Upper lobe of left lung (tissue), 6 donors: Measurements from ENCODE around the gene CYRIA. TPM values are rescaled to one million over a fixed set of nuclear protein-coding genes. Genes with fewer than 3 reads are reported as not detected.

Experiments
- ATAC-seq, 2 donors: fragments of 200-7000 bp; cut with Tn5 transposase; one replicate each; pipeline ENCODE4 v1.9.1; 2022; ENCODE audit warnings: mild to moderate bottlenecking in 2 of 2, moderate library complexity in 2 of 2; ENCODE audit not compliant: low FRiP score in 2 of 2
- DNase-seq, 2 donors: peaks; one replicate each; pipeline ENCODE4 v3.0.0-alpha.2; 2019 to 2020
- H3K27ac ChIP-seq, 4 donors: fragments of 200-600 bp; sonication (generic); one replicate each; pipeline ENCODE4 v1.5.1; 2016 to 2019
- H3K27me3 ChIP-seq, 4 donors: fragments of 200-600 bp; sonication (generic); one replicate each; pipeline ENCODE4 v1.5.1; 2017 to 2019
- H3K36me3 ChIP-seq, 4 donors: fragments of 200-600 bp; sonication (generic); one replicate each; pipeline ENCODE4 v1.5.1; 2016 to 2019
- H3K4me1 ChIP-seq, 4 donors: fragments of 200-600 bp; sonication (generic); one replicate each; pipeline ENCODE4 v1.5.1; 2018 to 2019
- H3K4me3 ChIP-seq, 4 donors: fragments of 200-600 bp; sonication (generic); one replicate each; pipeline ENCODE4 v1.5.1; 2017 to 2019; ENCODE audit warnings: mild to moderate bottlenecking in 2 of 4, moderate library complexity in 1 of 4
- H3K9me3 ChIP-seq, 4 donors: fragments of 200-600 bp; sonication (generic); one replicate each; pipeline ENCODE4 v1.5.1; 2018 to 2019
- CTCF ChIP-seq, 6 experiments: fragments of 450-650 bp in 4 of 6; fragments of 200-600 bp in 2 of 6; sonication (generic) in 2 of 6; IDR thresholded peaks; one replicate each; pipeline ENCODE4 v1.5.1; 2016 to 2019; ENCODE audit warnings: antibody characterized with exemption in 6 of 6
- EP300 ChIP-seq, 4 donors: sonication (generic); formaldehyde crosslinking; IDR thresholded peaks; one replicate each; pipeline ENCODE4 v1.5.1; 2017; ENCODE audit warnings: antibody characterized with exemption in 4 of 4, control low read depth in 2 of 4
- POLR2A ChIP-seq, 4 donors: fragments of 450-650 bp; IDR thresholded peaks; one replicate each; pipeline ENCODE4 v1.5.1; 2016 to 2017; ENCODE audit warnings: antibody characterized with exemption in 4 of 4, mild to moderate bottlenecking in 2 of 4
- POLR2AphosphoS5 ChIP-seq, 2 donors: sonication (generic); formaldehyde crosslinking; IDR thresholded peaks; one replicate each; pipeline ENCODE4 v1.5.1; 2017; ENCODE audit warnings: antibody characterized with exemption in 2 of 2
- WGBS, 2 donors: methylation state at CpG; one replicate each; pipeline ENCODE4 v1.1.5; 2017 to 2018; 5-methylcytosine and 5-hydroxymethylcytosine counted together
- total RNA-seq, 6 donors: library from RNA; depleted of rRNA in 4 of 6; stranded (reverse); fragments of >200 nt in 4 of 6; gene quantifications; one replicate each; pipeline versions ENCODE4 v1.1.0 to v1.2.1, GENCODE V29; 2016 to 2021
- donor health status: DM: no; HTN: no; CAD: no; lungs with moderate emphysema.
- donor health status: DM: no; HTN: yes; CAD: no; lungs with severe emphysema.

The CYRIA gene
- total RNA-seq, 6 donors from 2014 or later: 14.9 to 23.5 (median 20.5) TPM

DNA sequence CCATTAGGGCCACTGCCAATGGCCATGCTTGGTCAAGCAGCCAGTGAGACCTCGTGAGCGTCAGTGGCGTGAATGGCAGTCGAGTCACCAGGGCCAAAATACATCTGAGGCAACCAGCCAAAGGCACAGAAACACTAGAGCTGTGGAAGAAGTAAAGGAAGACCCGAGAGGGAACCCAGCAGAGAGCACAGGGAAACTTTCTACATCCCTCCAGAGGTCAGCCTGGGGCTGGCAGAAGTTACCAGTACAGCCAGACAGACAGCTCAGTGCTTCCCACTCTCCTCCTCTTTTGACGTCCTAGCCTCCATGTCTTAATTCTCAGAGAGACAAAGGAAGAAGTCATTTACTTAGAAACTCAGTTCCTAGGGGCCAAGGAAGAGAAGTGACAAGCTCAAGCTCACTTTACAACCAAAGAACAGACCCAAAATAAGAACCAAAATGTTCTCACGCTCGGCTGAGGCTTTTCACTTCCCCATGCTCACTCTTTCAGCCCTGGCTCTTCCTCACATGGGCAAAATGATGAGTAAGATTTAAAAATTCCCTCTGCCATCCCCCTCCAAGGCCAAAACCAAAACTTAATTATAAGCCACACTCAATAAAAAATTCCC lies 8.7 kb downstream of the CYRIA start:
- DNase-seq (peak in 1 of 2 donors; percentile 49), ATAC-seq (peak; percentile 71 to 79)
- 54 to 64% methylated on average over 8 of the region's 8 CpGs for WGBS, 2 donors
- peaks cover 70 to 87% (median 77%) of the 10 kb centered on the region in 4 donors for H3K4me1 ChIP-seq
- H3K36me3 ChIP-seq: peaks cover 0 to 6% (median 0%) of the 10 kb centered on the region in 4 donors
- H3K4me3 ChIP-seq: no peak overlapping the region
- peak overlapping the region; percentile 69 to 83 (median 73) for H3K27ac ChIP-seq
- H3K9me3 ChIP-seq: no peaks in the 10 kb centered on the region
- no peaks in the 10 kb centered on the region for H3K27me3 ChIP-seq
- peak in 1 of 4 donors; percentile 27 for TF ChIP-seq EP300 (IDR thresholded peaks at IDR 0.05)
- TF ChIP-seq CTCF (IDR thresholded peaks at IDR 0.05): no peak
- peak in 1 of 2 donors; percentile 5 for TF ChIP-seq POLR2AphosphoS5 (IDR thresholded peaks at IDR 0.05)
- peak in 1 of 4 donors; percentile 41 for TF ChIP-seq POLR2A (IDR thresholded peaks at IDR 0.05)

DNA sequence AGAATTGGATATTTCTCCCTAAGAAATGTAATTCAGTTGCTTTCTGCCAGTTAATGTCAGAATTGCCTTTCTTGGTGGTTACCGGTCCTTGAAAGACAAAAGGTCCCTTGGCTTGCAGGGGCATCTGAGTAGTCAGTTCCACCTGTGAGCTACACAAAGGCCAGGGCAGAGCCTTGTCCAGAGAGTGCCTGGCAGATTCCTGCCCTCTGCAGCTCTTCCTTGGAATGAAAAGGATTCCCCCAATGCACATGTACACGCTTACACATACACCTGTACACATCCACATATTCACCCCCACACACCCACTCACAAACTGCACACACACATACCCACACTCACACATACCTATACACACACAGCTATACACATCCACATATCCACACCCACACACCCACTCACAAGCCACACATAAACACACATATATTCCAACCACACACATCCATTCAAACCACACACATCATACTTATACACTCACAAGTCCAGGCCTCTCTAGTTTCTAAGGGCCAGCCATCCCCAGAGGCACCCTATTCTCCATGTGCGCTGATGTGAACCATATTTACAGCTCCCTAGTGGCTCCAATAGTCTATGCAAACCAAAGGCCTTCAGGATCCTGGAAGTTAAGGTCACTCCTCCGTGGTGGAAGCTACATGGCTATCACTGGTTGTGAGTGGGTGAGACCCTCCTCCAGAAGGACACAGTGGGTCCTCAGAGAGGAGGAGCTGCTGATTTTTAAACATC lies 9.6 kb downstream of the CYRIA start:
- WGBS, 2 donors: 94 to 98% methylated on average over 4 of the region's 4 CpGs
- peak overlapping the region; percentile 69 to 83 (median 73) for H3K27ac ChIP-seq

DNA sequence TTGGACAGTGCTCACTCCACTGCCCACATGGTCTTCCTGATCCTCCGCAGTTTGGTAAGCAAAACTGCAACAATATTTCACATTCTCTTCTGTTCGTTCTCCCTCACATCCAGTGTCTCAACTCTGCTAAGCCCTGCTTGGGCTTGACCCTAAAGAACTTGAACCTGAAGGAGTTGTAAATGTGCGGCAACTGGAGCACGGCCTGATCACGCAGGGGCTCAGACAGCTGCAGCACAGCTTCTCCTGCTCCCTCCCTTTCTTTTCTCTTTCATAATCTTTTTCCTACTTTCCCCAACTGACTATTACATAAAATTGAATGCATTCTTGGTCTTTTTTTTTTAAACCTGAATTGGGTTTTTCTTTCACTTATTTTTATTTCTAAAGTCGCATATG lies 10.2 kb downstream of the CYRIA start:
- H3K4me3 ChIP-seq: no peak overlapping the region
- H3K27me3 ChIP-seq: no peaks in the 10 kb centered on the region
- 78 to 80% methylated on average over 6 of the region's 6 CpGs for WGBS, 2 donors
- H3K36me3 ChIP-seq: peaks cover 0 to 6% (median 0%) of the 10 kb centered on the region in 4 donors
- peaks cover 78 to 88% (median 78%) of the 10 kb centered on the region in 4 donors for H3K4me1 ChIP-seq
- no peaks in the 10 kb centered on the region for H3K9me3 ChIP-seq
- TF ChIP-seq POLR2A (IDR thresholded peaks at IDR 0.05) (no peak), EP300 (IDR thresholded peaks at IDR 0.05) (no peak), POLR2AphosphoS5 (IDR thresholded peaks at IDR 0.05) (no peak), CTCF (IDR thresholded peaks at IDR 0.05) (no peak)
- no peak for ATAC-seq
- peak overlapping the region; percentile 36 to 83 (median 64) for H3K27ac ChIP-seq
- no peak for DNase-seq

More for the DNA sequence above, 9.6 kb downstream of the CYRIA start:
- TF ChIP-seq POLR2A (IDR thresholded peaks at IDR 0.05): no peak
- TF ChIP-seq EP300 (IDR thresholded peaks at IDR 0.05): no peak
- TF ChIP-seq CTCF (IDR thresholded peaks at IDR 0.05): no peak
- TF ChIP-seq POLR2AphosphoS5 (IDR thresholded peaks at IDR 0.05): no peak
- Histone ChIP-seq H3K27me3 (no peaks in the 10 kb centered on the region), H3K36me3 (peaks cover 0 to 6% (median 0%) of the 10 kb centered on the region in 4 donors), H3K4me3 (no peak overlapping the region), H3K4me1 (peaks cover 72 to 87% (median 79%) of the 10 kb centered on the region in 4 donors), H3K9me3 (no peaks in the 10 kb centered on the region)
- DNase-seq (no peak), ATAC-seq (no peak)

DNA sequence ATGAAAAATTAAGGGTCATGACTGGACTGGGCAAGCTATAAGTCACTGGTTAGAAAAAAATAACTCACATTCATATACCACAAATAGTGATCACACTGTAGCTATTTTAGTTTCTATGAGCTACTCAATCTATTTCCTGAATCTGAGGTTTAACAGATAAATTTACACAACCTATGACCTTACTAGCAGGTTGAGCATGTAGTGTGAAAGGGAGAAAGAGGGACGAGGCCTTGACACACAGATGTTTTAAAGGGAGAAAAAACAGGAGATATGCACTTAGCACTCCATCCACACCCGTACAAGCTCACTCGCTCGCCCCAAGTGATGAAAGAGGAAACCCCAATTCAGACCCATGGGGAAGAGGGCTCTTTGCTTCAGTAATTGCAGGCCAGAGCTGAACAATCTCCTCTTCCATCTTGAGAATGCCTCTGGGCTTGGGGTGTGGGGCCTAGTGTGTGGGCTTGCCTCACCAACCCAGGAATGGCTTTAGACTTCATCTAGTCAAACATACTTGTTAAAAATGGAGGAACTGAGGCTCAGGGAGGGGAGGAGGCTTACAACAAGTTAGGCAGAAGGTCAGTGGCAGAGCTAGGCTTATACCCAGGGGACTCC lies 10.7 kb downstream of the CYRIA start:
- H3K36me3 ChIP-seq: peaks cover 0 to 6% (median 0%) of the 10 kb centered on the region in 4 donors
- DNase-seq: peak in 1 of 2 donors; percentile 26
- H3K27ac ChIP-seq: peak overlapping the region; percentile 36 to 83 (median 64)
- H3K9me3 ChIP-seq: no peaks in the 10 kb centered on the region
- no peaks in the 10 kb centered on the region for H3K27me3 ChIP-seq
- no peak for TF ChIP-seq EP300 (IDR thresholded peaks at IDR 0.05)
- TF ChIP-seq POLR2AphosphoS5 (IDR thresholded peaks at IDR 0.05): no peak
- TF ChIP-seq POLR2A (IDR thresholded peaks at IDR 0.05): no peak
- no peak for TF ChIP-seq CTCF (IDR thresholded peaks at IDR 0.05)
- H3K4me1 ChIP-seq: peaks cover 78 to 90% (median 79%) of the 10 kb centered on the region in 4 donors
- no peak for ATAC-seq
- WGBS, 2 donors: 73 to 75% methylated on average over 4 of the region's 4 CpGs
- no peak overlapping the region for H3K4me3 ChIP-seq
